Mesenchymal stem cell (in vitro differentiated cells and primary cell): ENCODE results near the gene RFC4.
A peak's percentile ranks its signal among the peaks of the same experiment; 100 is the strongest.

ENCODE experiments used
- DNase-seq: peaks from one replicate; pipeline ENCODE4 v3.0.0-alpha.2; 2013
- H2AFZ ChIP-seq: one replicate; pipeline ENCODE4 v1.6.1; 2013; ENCODE audit warnings: low read depth, mild to moderate bottlenecking, control low read depth, inconsistent platforms, low read length, moderate library complexity
- H2AK5ac ChIP-seq: 2 replicates; pipeline ENCODE4 v1.6.1; 2013; ENCODE audit warnings: low read length, moderate library complexity, mild to moderate bottlenecking, inconsistent platforms; ENCODE audit not compliant: severe bottlenecking
- H2BK120ac ChIP-seq: one replicate; pipeline ENCODE4 v1.6.1; 2013; ENCODE audit warnings: low read depth, mild to moderate bottlenecking, inconsistent platforms, low read length, moderate library complexity
- H2BK12ac ChIP-seq, 2 experiments: one replicate each; pipeline ENCODE4 v1.6.1; 2013; ENCODE audit warnings: inconsistent platforms in 2 of 2, low read length in 2 of 2, mild to moderate bottlenecking in 2 of 2, moderate library complexity in 2 of 2, control low read depth in 1 of 2
- H2BK15ac ChIP-seq: one replicate; pipeline ENCODE4 v1.6.1; 2013; ENCODE audit warnings: mild to moderate bottlenecking, low read depth, inconsistent platforms; ENCODE audit not compliant: poor library complexity, severe bottlenecking
- H2BK5ac ChIP-seq: 2 replicates; pipeline ENCODE4 v1.6.1; 2013; ENCODE audit warnings: low read depth, mild to moderate bottlenecking, low read length, control low read depth, inconsistent platforms; ENCODE audit not compliant: poor library complexity, severe bottlenecking
- H3K14ac ChIP-seq, 2 experiments: one replicate each; pipeline ENCODE4 v1.6.1; 2013; ENCODE audit warnings: inconsistent platforms in 2 of 2, low read length in 2 of 2, control low read depth in 1 of 2, mild to moderate bottlenecking in 1 of 2, moderate library complexity in 1 of 2
- H3K18ac ChIP-seq, 2 experiments: one replicate each; pipeline ENCODE4 v1.6.1; 2013; ENCODE audit warnings: inconsistent platforms in 2 of 2, low read length in 2 of 2, control low read depth in 1 of 2, low read depth in 1 of 2, mild to moderate bottlenecking in 1 of 2
- H3K23ac ChIP-seq, 2 experiments: one replicate each; pipeline ENCODE4 v1.6.1; 2013; ENCODE audit warnings: inconsistent platforms in 2 of 2, low read length in 2 of 2, mild to moderate bottlenecking in 2 of 2, moderate library complexity in 2 of 2, control low read depth in 1 of 2
- H3K27ac ChIP-seq: 2 replicates; pipeline ENCODE4 v1.5.1; 2013; ENCODE audit warnings: mild to moderate bottlenecking, moderate library complexity, low read length, control low read depth, inconsistent platforms; ENCODE audit not compliant: poor library complexity, severe bottlenecking
- H3K27me3 ChIP-seq, 2 experiments: 2 replicates each; pipeline versions ENCODE4 v1.6.1 to v1.7.0; 2013; ENCODE audit warnings: low read length in 2 of 2, mild to moderate bottlenecking in 2 of 2, moderate library complexity in 2 of 2, control low read depth in 1 of 2, inconsistent platforms in 1 of 2; ENCODE audit not compliant: control insufficient read depth in 1 of 2, insufficient read depth in 1 of 2
- H3K36me3 ChIP-seq, 2 experiments: 2 replicates each; pipeline versions ENCODE4 v1.6.1 to v1.7.0; 2013; ENCODE audit warnings: low read length in 2 of 2, control low read depth in 1 of 2, inconsistent platforms in 1 of 2, low read depth in 1 of 2, mild to moderate bottlenecking in 1 of 2; ENCODE audit not compliant: insufficient read depth in 2 of 2, control insufficient read depth in 1 of 2
- H3K4ac ChIP-seq, 2 experiments: one replicate each; pipeline ENCODE4 v1.6.1; 2013; ENCODE audit warnings: inconsistent platforms in 2 of 2, low read length in 2 of 2, mild to moderate bottlenecking in 2 of 2, moderate library complexity in 2 of 2, control low read depth in 1 of 2, low read depth in 1 of 2
- H3K4me1 ChIP-seq: 2 replicates; pipeline ENCODE4 v1.6.1; 2013; ENCODE audit warnings: low read depth, low read length, control low read depth; ENCODE audit not compliant: control insufficient read depth, insufficient read depth
- H3K4me2 ChIP-seq: 2 replicates; pipeline ENCODE4 v1.6.1; 2013; ENCODE audit warnings: low read length, mild to moderate bottlenecking, inconsistent platforms; ENCODE audit not compliant: poor library complexity, severe bottlenecking
- H3K4me3 ChIP-seq, 2 experiments: 2 replicates each; pipeline versions ENCODE4 v1.5.1 to v1.7.0; 2013; ENCODE audit warnings: low read length in 2 of 2, mild to moderate bottlenecking in 2 of 2, control low read depth in 1 of 2, low read depth in 1 of 2; ENCODE audit not compliant: insufficient read depth in 1 of 2
- H3K79me1 ChIP-seq: replicated peaks from 2 replicates; pipeline ENCODE4 v1.6.1; 2013; ENCODE audit warnings: mild to moderate bottlenecking, control low read depth, low read length, inconsistent platforms; ENCODE audit not compliant: poor library complexity, severe bottlenecking
- H3K9ac ChIP-seq: 2 replicates; pipeline ENCODE4 v1.7.0; 2013; ENCODE audit warnings: mild to moderate bottlenecking, low read length, moderate library complexity
- H3K9me3 ChIP-seq: 2 replicates; pipeline ENCODE4 v1.7.0; 2013; ENCODE audit warnings: mild to moderate bottlenecking, low read length; ENCODE audit not compliant: control insufficient read depth
- H4K8ac ChIP-seq: one replicate; pipeline ENCODE4 v1.6.1; 2013; ENCODE audit warnings: inconsistent platforms, mild to moderate bottlenecking, low read length, moderate library complexity
- H4K91ac ChIP-seq: one replicate; pipeline ENCODE4 v1.6.1; 2013; ENCODE audit warnings: mild to moderate bottlenecking, low read length, inconsistent platforms
- WGBS: methylation state at CpG from one replicate; pipeline ENCODE4 v1.1.7; 2013; ENCODE audit warnings: mixed read lengths; 5-methylcytosine and 5-hydroxymethylcytosine counted together

Gene RFC4

DNA sequence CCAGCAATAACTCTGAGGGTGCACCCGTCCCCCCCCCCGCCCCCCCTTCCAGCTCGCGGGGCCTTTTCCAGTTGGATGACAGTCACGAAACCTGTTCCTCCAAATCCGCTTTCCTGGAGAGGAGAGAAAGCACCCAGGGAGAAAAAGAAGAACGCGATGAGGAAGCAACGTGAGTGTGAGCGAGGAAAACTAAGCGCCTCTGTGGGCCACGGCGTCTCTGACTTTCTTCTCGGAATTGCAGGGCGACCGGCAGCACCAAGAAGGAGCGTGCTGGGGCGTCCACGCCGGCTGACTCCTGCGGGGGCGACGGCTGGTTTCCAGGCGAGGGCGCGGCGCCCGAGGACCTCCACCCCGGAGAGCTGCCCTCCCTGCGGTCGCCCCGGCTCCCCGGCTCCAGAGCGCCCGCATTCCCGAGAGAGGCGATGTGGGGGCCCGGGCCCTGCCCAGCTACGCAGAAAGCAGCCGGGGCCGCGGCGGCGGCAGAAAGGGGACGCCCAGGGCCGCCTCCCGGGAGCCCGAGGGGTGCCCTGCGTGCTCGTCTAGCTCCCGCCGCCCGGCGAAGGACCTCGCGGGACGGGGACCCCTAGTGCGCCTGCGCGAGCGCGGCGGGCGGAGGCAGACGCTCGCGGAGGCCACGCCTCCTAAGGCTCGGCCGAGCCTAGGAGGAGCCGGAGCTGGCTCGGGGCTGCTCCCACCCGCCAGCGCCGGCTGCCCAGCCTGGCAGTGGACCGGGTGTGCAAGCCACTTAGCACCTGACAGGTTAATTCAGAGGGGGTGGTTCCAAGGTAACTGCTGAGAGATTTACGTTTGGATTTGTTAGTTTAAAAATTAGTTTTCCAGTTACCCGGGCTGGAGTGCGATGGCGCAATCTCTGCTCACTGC lies 20.9 kb upstream of the RFC4 start:
- H3K4me2 ChIP-seq: peak overlapping the region; percentile 94
- no peak overlapping the region for H2AK5ac ChIP-seq
- WGBS: 2% methylated on average over 76 of the region's 80 CpGs
- no peak overlapping the region for H2BK12ac ChIP-seq
- H3K36me3 ChIP-seq: no peaks in the 10 kb centered on the region
- H3K79me1 ChIP-seq: no peaks in the 10 kb centered on the region
- peaks cover 32% of the 10 kb centered on the region for H3K4me1 ChIP-seq
- no peaks in the 10 kb centered on the region for H3K9me3 ChIP-seq
- H2BK5ac ChIP-seq: no peak overlapping the region
- H3K9ac ChIP-seq: peak overlapping the region; percentile 85
- peak; percentile 77 for DNase-seq
- H2BK120ac ChIP-seq: no peak overlapping the region
- H3K23ac ChIP-seq: no peak overlapping the region
- peaks cover 40 to 43% of the 10 kb centered on the region in 2 experiments for H3K27me3 ChIP-seq
- no peak overlapping the region for H2AFZ ChIP-seq
- no peak overlapping the region for H3K27ac ChIP-seq
- peak overlapping the region; percentile 37 to 41 for H3K18ac ChIP-seq
- H4K91ac ChIP-seq: no peak overlapping the region
- H3K4ac ChIP-seq: no peak overlapping the region
- H3K4me3 ChIP-seq: peak overlapping the region; percentile 66 to 82
- peak overlapping the region; percentile 83 for H2BK15ac ChIP-seq
- H3K14ac ChIP-seq: no peak overlapping the region
- H4K8ac ChIP-seq: peak overlapping the region; percentile 21

DNA sequence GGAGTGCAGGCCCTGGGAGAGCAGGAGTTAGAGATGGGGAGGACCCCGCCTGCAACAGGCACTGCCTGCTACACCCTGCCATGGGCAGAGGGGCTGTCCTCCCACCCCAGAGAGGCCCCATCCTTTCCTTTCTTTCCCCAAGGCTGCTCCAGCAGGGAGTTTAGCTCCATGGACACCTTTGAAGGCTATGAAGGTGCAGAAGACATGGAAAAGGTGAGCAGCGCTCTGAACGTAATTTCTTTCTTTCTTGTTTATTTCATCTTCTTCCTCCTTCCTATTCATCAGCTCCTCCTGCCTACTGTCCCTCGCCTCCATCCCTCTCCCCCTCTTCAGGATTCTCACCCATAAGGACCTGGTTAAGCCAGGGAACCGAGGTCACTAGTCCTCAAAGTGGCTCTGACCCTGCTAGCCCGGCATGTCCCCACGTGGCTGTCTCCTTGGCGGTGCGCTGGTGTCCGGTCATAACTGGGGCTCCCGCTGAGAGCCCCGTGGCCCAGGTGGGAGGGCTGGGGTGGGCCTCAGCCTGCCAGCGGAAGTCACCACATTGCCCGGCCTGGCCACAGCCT lies 20.2 kb upstream of the RFC4 start:
- no peak overlapping the region for H2AK5ac ChIP-seq
- peaks cover 34% of the 10 kb centered on the region for H3K4me1 ChIP-seq
- no peak overlapping the region for H3K18ac ChIP-seq
- peak overlapping the region; percentile 85 for H3K9ac ChIP-seq
- H2AFZ ChIP-seq: no peak overlapping the region
- H2BK5ac ChIP-seq: no peak overlapping the region
- H3K27ac ChIP-seq: no peak overlapping the region
- peak overlapping the region in 1 of 2 experiments; percentile 82 for H3K4me3 ChIP-seq
- no peak overlapping the region for H2BK12ac ChIP-seq
- peaks cover 33 to 36% of the 10 kb centered on the region in 2 experiments for H3K27me3 ChIP-seq
- no peaks in the 10 kb centered on the region for H3K9me3 ChIP-seq
- no peak overlapping the region for H3K4ac ChIP-seq
- no peak overlapping the region for H2BK120ac ChIP-seq
- H3K79me1 ChIP-seq: no peaks in the 10 kb centered on the region
- peak overlapping the region; percentile 94 for H3K4me2 ChIP-seq
- H4K91ac ChIP-seq: no peak overlapping the region
- H4K8ac ChIP-seq: no peak overlapping the region
- no peaks in the 10 kb centered on the region for H3K36me3 ChIP-seq
- H3K14ac ChIP-seq: no peak overlapping the region
- no peak overlapping the region for H3K23ac ChIP-seq
- no peak for DNase-seq
- no peak overlapping the region for H2BK15ac ChIP-seq
- WGBS: 12% methylated on average over 12 of the region's 14 CpGs

DNA sequence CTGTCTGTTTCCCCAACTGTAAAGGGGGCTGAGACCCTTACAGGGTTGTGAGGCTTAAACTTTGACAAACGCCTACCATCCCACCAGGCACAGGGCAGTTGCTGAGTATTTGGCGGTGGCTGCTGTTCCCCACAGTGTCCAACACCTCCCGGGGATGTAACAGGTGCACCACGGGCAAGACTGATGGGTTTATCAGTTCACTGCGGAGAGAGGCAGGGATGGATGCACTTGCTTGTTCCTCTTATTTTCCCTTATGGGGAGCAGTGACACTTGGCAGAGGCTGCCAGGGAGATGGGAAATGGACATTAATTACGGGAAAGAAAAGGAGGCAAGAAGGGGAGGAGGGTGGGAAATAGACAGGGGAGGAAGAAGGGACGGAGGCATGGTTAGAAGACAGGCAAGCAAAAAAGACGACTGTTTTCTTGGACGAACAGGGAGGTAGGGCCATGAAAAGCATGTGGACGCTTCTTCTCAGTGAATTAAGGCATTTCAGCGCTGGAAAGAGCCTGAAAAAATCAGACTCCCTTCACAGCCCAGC lies 19.7 kb upstream of the RFC4 start:
- Histone ChIP-seq H3K4me1 (peaks cover 34% of the 10 kb centered on the region), H3K9ac (peak overlapping the region; percentile 85), H2BK12ac (no peak overlapping the region), H3K4ac (no peak overlapping the region), H3K27ac (peak overlapping the region; percentile 36), H4K91ac (no peak overlapping the region), H3K18ac (no peak overlapping the region), H2BK5ac (no peak overlapping the region), H2BK15ac (no peak overlapping the region), H2BK120ac (no peak overlapping the region), H2AK5ac (no peak overlapping the region), H3K4me2 (peak overlapping the region; percentile 41), H3K4me3 (peak overlapping the region in 1 of 2 experiments; percentile 82), H3K9me3 (no peaks in the 10 kb centered on the region), H4K8ac (no peak overlapping the region), H3K23ac (no peak overlapping the region), H3K36me3 (no peaks in the 10 kb centered on the region), H2AFZ (no peak overlapping the region), H3K79me1 (no peaks in the 10 kb centered on the region), H3K27me3 (peaks cover 28 to 31% of the 10 kb centered on the region in 2 experiments), H3K14ac (no peak overlapping the region)
- no peak for DNase-seq
- 19% methylated on average over 11 of the region's 11 CpGs for WGBS

DNA sequence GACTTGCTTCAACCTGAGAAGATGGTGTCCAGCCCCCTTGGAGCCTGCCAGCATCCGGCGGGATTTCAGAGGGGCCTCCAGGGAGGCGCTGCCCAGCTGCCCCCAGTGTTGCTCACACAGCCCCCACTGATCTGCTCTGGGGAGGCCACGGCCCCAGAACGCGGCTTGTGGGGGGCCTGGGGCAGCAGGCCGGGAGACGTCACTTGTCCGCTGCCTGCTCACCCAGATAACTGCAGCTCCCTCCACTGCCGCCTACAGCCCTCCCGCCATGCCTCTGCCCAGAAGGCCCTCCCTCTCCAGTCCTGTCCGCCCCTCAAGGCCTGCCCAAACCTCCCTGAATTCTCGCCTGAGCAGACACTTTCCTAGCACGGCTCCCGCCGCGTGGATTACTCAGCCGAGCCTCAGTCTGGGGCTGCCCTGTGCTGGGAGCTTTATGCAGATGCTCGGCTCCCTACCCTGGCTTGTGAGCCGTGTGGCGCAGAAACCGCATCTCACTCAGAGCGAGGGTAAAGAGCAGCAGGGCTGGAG lies 19.1 kb upstream of the RFC4 start:
- Histone ChIP-seq H2AK5ac (no peak overlapping the region), H3K4me2 (peak overlapping the region; percentile 74), H2BK5ac (no peak overlapping the region), H3K27ac (peak overlapping the region; percentile 50), H2BK120ac (no peak overlapping the region), H3K4me3 (peak overlapping the region in 1 of 2 experiments; percentile 82), H2BK12ac (peak overlapping the region in 1 of 2 experiments; percentile 47), H4K8ac (no peak overlapping the region), H3K79me1 (no peaks in the 10 kb centered on the region), H4K91ac (no peak overlapping the region), H2BK15ac (no peak overlapping the region), H3K9ac (peak overlapping the region; percentile 85), H3K18ac (peak overlapping the region in 1 of 2 experiments; percentile 50), H3K23ac (no peak overlapping the region), H3K14ac (no peak overlapping the region), H3K36me3 (no peaks in the 10 kb centered on the region), H3K9me3 (no peaks in the 10 kb centered on the region), H2AFZ (peak overlapping the region; percentile 49), H3K4me1 (peaks cover 34% of the 10 kb centered on the region), H3K4ac (no peak overlapping the region), H3K27me3 (peaks cover 22 to 25% of the 10 kb centered on the region in 2 experiments)
- WGBS: 6% methylated on average over 23 of the region's 23 CpGs
- DNase-seq: peak; percentile 65
